ENCODE measurements around the gene CAPS2.

Gene CAPS2

GRCh38 chr12:75305412-75306332, 24.5 kb downstream of the CAPS2 start:
- no peak for DNase-seq (ENCODE audit: low read depth)

GRCh38 chr12:75302781-75303180, 27.3 kb downstream of the CAPS2 start:
- no peak for DNase-seq (ENCODE audit: low read depth)

- DNase-seq (ENCODE audit: low read depth), result no peak
These were observed 27.9 kb downstream of the CAPS2 start for GRCh38 chr12:75302225-75302624.

GRCh38 chr12:75294797-75295196, 35.3 kb downstream of the CAPS2 start:
- no peak for DNase-seq (ENCODE audit: low read depth)

GRCh38 chr12:75294336-75294735, 35.8 kb downstream of the CAPS2 start:
- DNase-seq (ENCODE audit: low read depth), result no peak

- no peak for DNase-seq (ENCODE audit: low read depth)
These were observed 39.1 kb downstream of the CAPS2 start for GRCh38 chr12:75291014-75291413.

- peak; percentile 51 for DNase-seq (ENCODE audit: low read depth)
These were observed 40.4 kb downstream of the CAPS2 start for GRCh38 chr12:75289753-75290152.

- DNase-seq (ENCODE audit: low read depth), result no peak
These were observed 41.3 kb downstream of the CAPS2 start for GRCh38 chr12:75288860-75289259.

GRCh38 chr12:75275702-75276101, 54.4 kb downstream of the CAPS2 start:
- no peak for DNase-seq (ENCODE audit: low read depth)

GRCh38 chr12:75271576-75271975, 58.5 kb downstream of the CAPS2 start:
- DNase-seq (ENCODE audit: low read depth), result no peak

- DNase-seq (ENCODE audit: low read depth), result no peak
These were observed 60.0 kb downstream of the CAPS2 start for GRCh38 chr12:75270157-75270556.

GRCh38 chr12:75269209-75269608, 60.9 kb downstream of the CAPS2 start:
- DNase-seq (ENCODE audit: low read depth), result no peak

GRCh38 chr12:75260316-75260715, 69.8 kb downstream of the CAPS2 start:
- peak; percentile 53 for DNase-seq (ENCODE audit: low read depth)

GRCh38 chr12:75259143-75259542, 71.0 kb downstream of the CAPS2 start:
- DNase-seq (ENCODE audit: low read depth), result no peak

- DNase-seq (ENCODE audit: low read depth), result peak; percentile 3
These were observed 72.6 kb downstream of the CAPS2 start for GRCh38 chr12:75257510-75257909.

- no peak for DNase-seq (ENCODE audit: low read depth)
These were observed 85.0 kb downstream of the CAPS2 start for GRCh38 chr12:75245108-75245507.

- DNase-seq (ENCODE audit: low read depth), result no peak
These were observed 90.1 kb downstream of the CAPS2 start for GRCh38 chr12:75239987-75240386.

GRCh38 chr12:75236206-75236605, 93.9 kb downstream of the CAPS2 start:
- DNase-seq (ENCODE audit: low read depth), result peak; percentile 64

GRCh38 chr12:75227132-75227531, 103.0 kb downstream of the CAPS2 start:
- no peak for DNase-seq (ENCODE audit: low read depth)

Measured in ELR (cell line).